Measurements from ENCODE around the gene LGALS1. TPM values are rescaled to one million over a fixed set of nuclear protein-coding genes. Genes with fewer than 3 reads are reported as not detected.

LGALS1 gene
- polyA plus RNA-seq, 1 donor (not counting 4 experiments of a cell fraction or from before 2014, with no cell fraction given), result 2,086 TPM

DNA sequence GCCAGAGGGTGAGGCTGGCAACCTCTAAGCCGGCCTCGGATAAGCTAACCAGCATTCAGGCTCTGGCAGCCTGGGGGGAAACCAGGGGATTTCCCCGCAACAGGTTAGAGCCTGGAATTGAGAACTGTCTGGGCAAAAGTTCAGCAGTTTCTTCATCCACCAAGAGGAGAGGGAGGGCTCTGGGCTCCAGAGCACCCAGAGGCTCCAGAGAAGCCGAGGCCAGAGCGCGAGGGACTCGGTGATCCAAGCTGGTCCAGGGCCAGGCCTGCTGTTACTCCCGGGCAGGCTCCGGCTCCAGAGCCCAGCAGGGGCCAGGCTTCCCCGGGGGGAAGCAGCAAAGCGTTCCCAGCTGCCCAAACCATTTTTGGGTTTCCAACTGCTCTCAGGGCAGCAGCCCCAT is 49.3 kb upstream of the LGALS1 start:
- Histone ChIP-seq H3K36me3 (ENCODE audit: control insufficient read depth in 2 of 2, extremely low read depth in 1 of 2, insufficient read depth in 2 of 2, low read length in 2 of 2) (peaks cover 27 to 28% of the 10 kb centered on the region in 2 experiments), H3K4me1 (ENCODE audit: control insufficient read depth, extremely low read depth, insufficient read depth, low read length) (peaks cover 7% of the 10 kb centered on the region), H3K27ac (ENCODE audit: control insufficient read depth, insufficient read depth, low read length) (no peak overlapping the region), H3K79me2 (ENCODE audit: control insufficient read depth, insufficient read depth, low read length) (no peaks in the 10 kb centered on the region), H3K4me3 (ENCODE audit: control insufficient read depth in 2 of 3, extremely low read depth in 1 of 3, insufficient read depth in 2 of 3, low read depth in 1 of 3, low read length in 3 of 3) (no peak overlapping the region), H3K9me1 (ENCODE audit: control insufficient read depth, extremely low read depth, insufficient read depth, low read length) (no peaks in the 10 kb centered on the region), H3K27me3 (ENCODE audit: control insufficient read depth, extremely low read depth, insufficient read depth, low read length) (no peaks in the 10 kb centered on the region), H3K9ac (ENCODE audit: control insufficient read depth, extremely low read depth, insufficient read depth, low read length) (no peak overlapping the region), H4K20me1 (ENCODE audit: control insufficient read depth, extremely low read depth, insufficient read depth, low read length) (no peaks in the 10 kb centered on the region), H2AFZ (ENCODE audit: control insufficient read depth, low read length) (no peak overlapping the region), H3K4me2 (ENCODE audit: control insufficient read depth, extremely low read depth, insufficient read depth, low read depth, low read length) (no peak overlapping the region), H3K9me3 (ENCODE audit: control insufficient read depth, low read depth, low read length) (no peaks in the 10 kb centered on the region)
- dilution Hi-C loops (cut with MboI; ENCODE audit: extremely low pct_ligation_motif_present, low sequenced_read_pairs), result no loop called here
- no peak for TF ChIP-seq EZH2 (IDR thresholded peaks at IDR 0.05; ENCODE audit: low read length)
- TF ChIP-seq CTCF (optimal IDR thresholded peaks at IDR 0.05 in 1 of 3, IDR thresholded peaks at IDR 0.05 in 1 of 3, conservative IDR thresholded peaks at IDR 0.05 in 1 of 3; ENCODE audit: extremely low read depth in 1 of 3, insufficient read depth in 2 of 3, low read length in 3 of 3), result no peak
- FAIRE-seq (no peak), DNase-seq (ENCODE audit: low read depth, low spot score) (no peak)

GRCh38 chr22:37626556-37627075 is 48.8 kb upstream of the LGALS1 start:
- H3K27ac ChIP-seq (ENCODE audit: control insufficient read depth, insufficient read depth, low read length), result no peak overlapping the region
- no peak for TF ChIP-seq EZH2 (IDR thresholded peaks at IDR 0.05; ENCODE audit: low read length)
- no peak for TF ChIP-seq CTCF (optimal IDR thresholded peaks at IDR 0.05 in 1 of 3, IDR thresholded peaks at IDR 0.05 in 1 of 3, conservative IDR thresholded peaks at IDR 0.05 in 1 of 3; ENCODE audit: extremely low read depth in 1 of 3, insufficient read depth in 2 of 3, low read length in 3 of 3)
- no peaks in the 10 kb centered on the region for H3K79me2 ChIP-seq (ENCODE audit: control insufficient read depth, insufficient read depth, low read length)
- H3K9me1 ChIP-seq (ENCODE audit: control insufficient read depth, extremely low read depth, insufficient read depth, low read length), result no peaks in the 10 kb centered on the region
- no peaks in the 10 kb centered on the region for H4K20me1 ChIP-seq (ENCODE audit: control insufficient read depth, extremely low read depth, insufficient read depth, low read length)
- H3K4me1 ChIP-seq (ENCODE audit: control insufficient read depth, extremely low read depth, insufficient read depth, low read length), result peaks cover 7% of the 10 kb centered on the region
- no peak overlapping the region for H2AFZ ChIP-seq (ENCODE audit: control insufficient read depth, low read length)
- DNase-seq (ENCODE audit: low read depth, low spot score), result no peak
- H3K4me2 ChIP-seq (ENCODE audit: control insufficient read depth, extremely low read depth, insufficient read depth, low read depth, low read length), result no peak overlapping the region
- no peak for FAIRE-seq
- dilution Hi-C loops (cut with MboI; ENCODE audit: extremely low pct_ligation_motif_present, low sequenced_read_pairs), result no loop called here
- H3K9ac ChIP-seq (ENCODE audit: control insufficient read depth, extremely low read depth, insufficient read depth, low read length), result no peak overlapping the region
- H3K36me3 ChIP-seq (ENCODE audit: control insufficient read depth in 2 of 2, extremely low read depth in 1 of 2, insufficient read depth in 2 of 2, low read length in 2 of 2), result peaks cover 29% of the 10 kb centered on the region in 2 experiments
- H3K4me3 ChIP-seq (ENCODE audit: control insufficient read depth in 2 of 3, extremely low read depth in 1 of 3, insufficient read depth in 2 of 3, low read depth in 1 of 3, low read length in 3 of 3), result no peak overlapping the region
- H3K27me3 ChIP-seq (ENCODE audit: control insufficient read depth, extremely low read depth, insufficient read depth, low read length), result no peaks in the 10 kb centered on the region
- no peaks in the 10 kb centered on the region for H3K9me3 ChIP-seq (ENCODE audit: control insufficient read depth, low read depth, low read length)

Data from keratinocyte (primary cell).